HG03135 (cell line): Measurements from ENCODE around the gene NAGS.
"Not testable (repeated sequence)": the region's sequence is repeated elsewhere in the genome, so short reads cannot be mapped to it uniquely, and the experiment has no call there.

Experiments used
- ATAC-seq: cut with Tn5 transposase; IDR thresholded peaks from one replicate; pipeline ENCODE4 v1.9.1; 2021; ENCODE audit warnings: mild to moderate bottlenecking, moderate library complexity; ENCODE audit not compliant: unreplicated experiment

NAGS gene

GRCh38 chr17:44038604-44039011 lies 34.2 kb downstream of the NAGS start:
- ATAC-seq, result no peak

GRCh38 chr17:44039829-44040635 lies 35.6 kb downstream of the NAGS start:
- ATAC-seq, result no peak

GRCh38 chr17:44043272-44043696 lies 38.9 kb downstream of the NAGS start:
- no peak for ATAC-seq

GRCh38 chr17:44044071-44044470 lies 39.6 kb downstream of the NAGS start:
- ATAC-seq, result no peak

GRCh38 chr17:44045486-44045885 lies 41.1 kb downstream of the NAGS start:
- ATAC-seq, result no peak

GRCh38 chr17:44046893-44047292 lies 42.5 kb downstream of the NAGS start:
- not testable (repeated sequence) for ATAC-seq

- ATAC-seq, result no peak
Measured at GRCh38 chr17:44049294-44050060, 45.1 kb downstream of the NAGS start.

GRCh38 chr17:44053125-44053872 lies 48.9 kb downstream of the NAGS start:
- ATAC-seq, result no peak
